Measurements from ENCODE around the gene RAMP2. TPM values are rescaled to one million over a fixed set of nuclear protein-coding genes. Genes with fewer than 3 reads are reported as not detected.
A peak's percentile ranks its signal among the peaks of the same experiment; 100 is the strongest.

Gene RAMP2
- total and polyA plus RNA-seq, 2 of the 13 experiments (the other 11 are each of a cell fraction or from before 2014, with no cell fraction given), result 1.4 to 5.2 TPM

GRCh38 chr17:42744806-42745617 lies 16.0 kb upstream of the RAMP2 start, which contains the start of gene EZH1 (continued):
- TF ChIP-seq AHDC1 (CRISPR knock-in tag; IDR thresholded peaks at IDR 0.05; ENCODE audit: borderline replicate concordance) (peak; percentile 14; the same call in 1 of the 2 replicates), ZBTB40 (IDR thresholded peaks at IDR 0.05) (no peak), ZBTB40 (CRISPR knock-in tag; IDR thresholded peaks at IDR 0.05) (peak; percentile 89), ZNF615 (CRISPR knock-in tag; IDR thresholded peaks at IDR 0.05; ENCODE audit: borderline replicate concordance) (peak; percentile 78; the same call in 1 of the 2 replicates), AKNA (CRISPR knock-in tag; IDR thresholded peaks at IDR 0.05; ENCODE audit: borderline replicate concordance) (peak; percentile 46; the same call in 1 of the 2 replicates), ZNF589 (CRISPR knock-in tag; conservative IDR thresholded peaks at IDR 0.05) (peak; percentile 54; the same call in 1 of the 2 replicates), TBL1XR1 (IDR thresholded peaks at IDR 0.05; ENCODE audit: borderline replicate concordance, low read length, partially characterized antibody) (peak; percentile 17)
